Activated CD8-positive, alpha-beta memory T cell treated with anti-CD3 and anti-CD28 coated beads for 24 hours (primary cell): ENCODE measurements around the gene APOL2.
"Not testable (repeated sequence)": the region's sequence is repeated elsewhere in the genome, so short reads cannot be mapped to it uniquely, and the experiment has no call there.

Experiments used
- DNase-seq: peaks from one replicate; pipeline ENCODE4 v3.0.0-alpha.2; 2020

The APOL2 gene

DNA sequence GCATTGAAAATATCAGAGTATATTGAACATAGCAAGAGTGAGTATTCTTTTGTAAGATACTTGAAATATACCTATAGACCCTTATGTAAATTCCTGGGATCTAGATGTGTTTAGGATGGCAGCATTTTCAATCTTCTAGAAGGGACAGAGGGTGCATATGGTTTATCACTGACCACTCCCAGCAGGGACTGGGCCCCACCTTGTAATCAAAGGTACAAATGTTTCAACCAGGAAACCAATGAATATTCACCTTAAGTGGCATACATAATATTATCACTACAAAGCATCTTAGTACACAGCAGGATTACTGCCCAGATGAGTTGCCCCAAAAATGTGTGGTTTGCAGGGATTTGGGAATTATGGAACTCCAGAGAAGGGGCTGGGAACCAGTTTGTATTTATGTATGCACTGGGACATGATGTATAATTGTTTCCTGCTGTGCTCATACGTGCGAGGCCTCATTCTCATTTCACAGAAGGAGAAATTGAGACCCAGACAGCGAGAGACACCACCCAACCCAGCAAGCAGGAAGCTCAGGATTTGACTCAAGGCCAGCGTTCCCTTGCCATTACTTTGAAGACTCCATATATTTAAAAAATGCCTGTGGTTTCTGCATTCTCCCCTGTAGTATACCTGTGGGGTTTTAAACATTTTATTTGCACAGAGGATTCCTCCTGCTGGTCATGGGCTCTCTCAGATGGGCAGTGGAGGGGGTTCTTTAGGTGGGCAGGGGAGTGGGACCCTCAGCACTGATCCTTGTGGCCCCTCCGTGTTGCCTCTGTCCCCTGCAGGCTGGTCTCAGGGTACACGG is 42.9 kb downstream of the APOL2 start:
- no peak for DNase-seq

- DNase-seq = peak; percentile 73
These were observed 44.4 kb downstream of the APOL2 start for GRCh38 chr22:36194971-36195370.

DNA sequence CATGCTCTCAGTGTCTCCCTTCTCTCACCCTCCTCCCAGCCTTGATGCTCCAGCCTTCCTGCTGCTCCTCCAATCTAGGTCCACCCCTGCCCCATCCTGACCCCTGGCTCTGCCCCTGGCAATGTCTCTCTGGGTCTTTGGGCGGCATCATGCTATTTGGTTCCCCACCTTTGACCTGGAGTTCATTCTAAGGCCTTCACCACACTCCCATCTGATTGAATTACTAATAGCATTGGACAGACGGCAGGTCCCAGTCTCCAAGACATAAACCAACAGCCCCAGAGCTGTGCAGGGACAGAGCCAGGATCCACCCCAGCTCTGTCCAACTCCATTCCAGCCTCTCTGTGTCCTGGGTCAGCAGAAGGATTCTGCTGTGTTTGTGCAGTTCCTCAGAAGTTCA is 44.9 kb downstream of the APOL2 start:
- DNase-seq = no peak

DNA sequence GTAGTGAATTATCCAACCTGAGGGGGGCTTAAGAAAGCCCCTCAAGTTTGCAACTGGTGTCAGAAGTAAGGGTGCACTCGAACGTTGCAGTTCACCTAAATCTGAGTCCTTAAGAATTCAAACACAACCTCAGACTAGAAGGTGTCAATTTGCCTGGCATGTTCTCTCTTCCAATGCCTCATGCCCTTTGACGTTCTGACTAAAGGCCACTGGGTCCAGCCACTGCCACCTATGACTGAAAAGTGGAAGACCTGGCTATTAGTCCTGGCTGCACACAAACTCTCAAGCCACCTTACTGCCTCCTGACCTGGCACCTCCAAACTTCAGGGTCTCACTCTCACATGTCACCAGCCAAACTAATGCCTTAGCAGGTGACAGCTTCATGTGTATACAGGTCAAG is 45.8 kb downstream of the APOL2 start:
- no peak for DNase-seq

DNA sequence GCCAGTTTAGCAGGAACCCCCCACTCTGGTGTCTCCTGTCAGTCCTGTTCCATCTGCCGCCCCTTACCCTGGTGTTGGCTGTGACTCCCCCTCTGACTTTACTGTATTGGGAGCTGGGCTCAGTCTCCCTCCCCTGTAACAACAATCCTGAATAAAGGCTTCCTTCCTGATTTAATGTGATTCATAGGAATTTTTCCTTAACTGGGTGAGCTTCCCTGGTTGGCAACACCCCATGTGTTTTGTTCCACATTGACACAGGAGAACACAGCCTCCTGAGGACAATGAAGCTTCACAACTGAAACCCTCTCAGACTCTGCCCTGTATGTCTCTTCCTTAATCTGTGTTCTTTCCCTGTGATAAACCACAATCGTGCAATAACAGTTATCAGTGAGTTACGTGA is 46.2 kb downstream of the APOL2 start:
- DNase-seq = no peak

- DNase-seq = no peak
These were observed 46.8 kb downstream of the APOL2 start for GRCh38 chr22:36192542-36192941.

DNA sequence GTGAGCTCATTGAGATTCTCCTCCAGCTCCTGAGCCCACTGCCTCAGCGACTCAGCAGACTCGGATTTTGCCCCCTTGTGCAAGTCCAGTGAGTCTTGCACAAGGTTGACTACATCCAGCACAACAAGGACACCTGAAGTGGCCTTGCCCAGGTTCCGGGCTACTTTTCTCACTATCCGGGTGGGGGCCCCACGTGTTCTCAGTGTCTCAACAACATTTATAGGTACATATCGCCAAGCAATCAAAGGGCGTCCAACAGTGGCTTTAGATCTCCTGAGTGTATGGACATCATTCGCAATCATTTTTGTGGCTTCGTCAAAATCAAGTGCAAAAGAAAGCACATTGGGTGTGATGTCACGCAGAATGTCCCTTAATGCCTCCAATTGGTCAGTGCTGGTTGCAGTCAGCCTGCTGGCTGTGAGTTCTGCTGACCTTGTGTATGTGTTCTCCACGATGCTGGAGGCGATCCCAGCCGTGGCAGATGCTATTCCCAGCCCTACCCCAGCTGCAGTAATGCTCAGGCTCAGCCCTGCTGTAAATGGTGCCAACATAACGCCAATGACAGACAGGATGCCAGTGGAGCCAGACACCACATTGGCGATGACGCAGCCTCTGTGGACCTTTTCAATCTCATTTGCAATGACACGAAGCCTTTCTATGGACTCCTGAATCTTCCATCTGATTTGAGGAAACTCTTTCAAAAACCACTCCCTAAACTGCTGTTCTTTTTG is 48.1 kb downstream of the APOL2 start:
- peak; percentile 42 for DNase-seq

GRCh38 chr22:36187862-36188261 is 51.5 kb downstream of the APOL2 start:
- DNase-seq = not testable (repeated sequence)

DNA sequence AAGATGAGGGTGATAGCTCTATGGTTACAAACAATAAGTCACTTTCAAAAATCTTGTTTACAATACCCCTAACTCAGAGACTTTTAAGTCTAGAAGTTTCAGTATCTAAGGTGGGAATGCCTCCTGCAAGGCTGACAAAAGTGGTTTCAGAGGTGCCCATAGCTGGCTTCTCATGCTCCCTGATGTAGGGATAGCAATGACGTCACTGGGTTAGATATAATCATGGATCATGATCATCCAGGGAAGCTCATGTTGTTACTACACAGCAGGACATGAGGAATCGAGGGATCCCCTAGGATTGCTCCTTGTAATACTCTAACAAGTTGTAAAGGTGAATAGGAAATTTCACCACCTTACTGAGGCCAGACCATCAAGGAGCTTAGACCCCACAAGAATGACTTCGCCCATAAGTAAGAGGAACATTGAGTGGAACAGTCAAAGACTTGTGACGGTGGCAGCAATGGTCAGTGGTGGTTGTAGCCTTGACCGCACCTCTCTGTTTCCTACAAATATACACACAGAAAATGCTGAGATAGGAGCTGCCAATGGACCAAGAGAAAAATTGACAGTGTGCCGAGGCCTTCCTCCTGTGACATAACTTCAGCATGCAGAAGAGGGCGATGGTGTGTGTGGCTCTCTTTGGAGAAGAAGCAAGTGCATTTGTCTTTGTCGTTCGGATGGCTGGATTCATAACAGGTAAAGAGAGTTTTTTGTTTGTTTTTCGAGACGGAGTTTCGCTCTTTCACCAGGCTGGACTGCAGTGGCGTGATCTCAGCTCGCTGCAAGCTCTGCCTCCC is 53.3 kb downstream of the APOL2 start:
- DNase-seq = no peak

DNA sequence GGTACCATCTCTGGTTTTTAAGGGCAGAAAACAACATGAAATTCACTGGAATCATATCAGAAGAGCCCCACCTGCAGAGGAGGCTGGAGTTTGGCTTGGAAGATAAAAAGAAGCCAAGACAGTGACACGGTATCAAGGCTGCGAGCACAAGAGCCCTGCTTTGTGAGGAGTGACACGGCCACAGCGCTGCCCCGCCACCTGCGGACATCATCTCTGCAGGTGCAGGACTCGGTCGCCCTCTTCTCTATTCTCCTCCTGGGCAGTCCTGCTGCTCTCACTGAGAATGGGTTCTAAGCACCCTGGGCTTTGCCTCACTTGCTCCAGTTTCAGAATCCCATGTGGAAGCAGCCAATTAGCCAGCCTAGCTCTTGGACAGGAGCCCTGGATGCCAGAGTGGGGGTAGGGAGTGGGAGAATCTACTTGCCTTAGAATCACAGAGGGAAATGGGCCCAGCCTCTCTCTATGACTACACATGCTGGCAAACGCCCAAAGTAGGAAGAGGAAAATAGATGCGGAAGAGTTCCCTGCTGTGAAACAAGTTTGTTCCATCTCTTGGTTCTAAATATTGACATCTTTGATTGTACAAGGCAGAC is 54.8 kb downstream of the APOL2 start:
- peak; percentile 43 for DNase-seq

DNA sequence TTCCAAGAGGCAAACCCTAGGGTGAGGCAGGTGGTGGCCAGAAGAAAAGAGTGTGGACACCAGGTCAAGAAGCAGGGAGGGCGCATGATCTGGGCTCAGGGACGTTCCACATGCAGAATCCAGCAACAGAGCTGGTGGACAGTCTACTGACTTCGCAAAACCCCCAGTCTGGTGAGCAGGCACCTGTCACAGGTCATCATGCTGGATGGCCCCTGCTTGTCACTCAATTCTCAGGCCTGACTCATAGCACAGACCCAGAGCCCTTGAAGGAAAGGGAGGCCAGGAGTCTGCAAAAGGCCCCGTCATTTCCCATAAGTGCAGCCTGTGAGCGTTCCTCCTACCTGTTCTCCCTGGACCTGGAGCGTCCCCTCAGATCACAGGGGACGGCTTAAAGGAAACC is 55.9 kb downstream of the APOL2 start:
- DNase-seq = peak; percentile 47

- peak; percentile 32 for DNase-seq
These were observed 56.5 kb downstream of the APOL2 start for GRCh38 chr22:36182857-36183256.

GRCh38 chr22:36182056-36182455 is 57.3 kb downstream of the APOL2 start:
- no peak for DNase-seq

DNA sequence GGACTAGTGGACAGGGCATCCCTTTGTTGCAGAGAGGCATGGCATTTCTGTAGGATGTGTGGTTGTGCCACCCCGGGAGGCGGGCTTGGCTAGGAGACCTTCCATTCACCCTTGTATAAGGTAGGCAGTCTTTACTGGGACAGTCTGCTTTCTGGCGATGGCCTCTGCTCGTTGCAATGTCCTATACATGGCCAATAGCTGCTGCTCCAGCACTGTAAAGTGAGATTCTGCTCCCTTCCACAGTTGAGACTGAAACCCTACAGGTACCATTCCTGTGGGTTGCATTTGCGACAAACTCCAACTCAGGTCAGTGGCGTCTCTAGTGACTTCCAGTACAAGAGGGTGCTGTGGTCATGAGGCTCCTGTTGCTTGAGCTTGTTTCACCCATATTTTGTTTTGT is 58.4 kb downstream of the APOL2 start:
- DNase-seq = peak; percentile 54

DNA sequence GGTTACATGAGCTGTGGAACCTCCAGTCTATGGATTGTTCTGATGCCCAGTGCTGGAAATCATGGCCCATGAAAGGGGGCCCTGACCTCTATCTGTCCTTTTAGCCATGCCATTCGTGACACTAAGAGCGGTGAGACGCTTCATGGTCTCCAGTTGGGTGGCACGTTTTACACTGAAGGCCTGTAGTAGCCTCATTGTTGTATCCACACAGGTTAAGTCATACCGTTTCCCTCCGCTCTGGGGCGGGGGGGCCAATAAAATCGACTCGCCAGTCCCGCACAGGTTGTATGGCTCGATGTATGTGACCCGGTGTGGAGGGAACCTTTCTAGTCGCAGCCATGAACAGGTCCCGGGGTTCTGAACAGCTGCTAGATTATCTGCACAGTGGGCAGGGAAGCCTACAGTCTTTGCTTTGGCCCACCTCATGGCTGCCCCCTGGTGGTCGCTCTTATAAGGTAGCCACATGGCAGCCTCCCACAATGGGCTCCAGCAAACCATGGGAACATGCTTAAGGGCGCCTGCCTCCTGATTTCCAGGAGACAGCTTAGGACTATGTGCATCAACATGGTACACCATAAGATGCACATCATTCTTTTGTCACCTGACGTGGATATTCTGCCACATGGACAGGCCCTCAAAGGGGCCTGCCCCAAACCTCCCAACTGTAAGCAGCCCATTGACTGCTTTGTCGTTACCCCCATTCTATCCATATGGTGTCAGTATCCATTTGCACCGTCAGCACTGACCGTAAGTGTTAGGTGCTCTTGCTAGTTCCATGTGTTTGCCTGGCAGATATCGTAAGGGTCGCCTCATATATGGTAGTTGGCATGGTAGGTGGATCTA is 59.1 kb downstream of the APOL2 start:
- DNase-seq = peak; percentile 96

- DNase-seq = peak; percentile 40
These were observed 62.2 kb downstream of the APOL2 start for GRCh38 chr22:36177160-36177559.
